ENCODE results near the gene CCL26.

CCL26 gene

DNA sequence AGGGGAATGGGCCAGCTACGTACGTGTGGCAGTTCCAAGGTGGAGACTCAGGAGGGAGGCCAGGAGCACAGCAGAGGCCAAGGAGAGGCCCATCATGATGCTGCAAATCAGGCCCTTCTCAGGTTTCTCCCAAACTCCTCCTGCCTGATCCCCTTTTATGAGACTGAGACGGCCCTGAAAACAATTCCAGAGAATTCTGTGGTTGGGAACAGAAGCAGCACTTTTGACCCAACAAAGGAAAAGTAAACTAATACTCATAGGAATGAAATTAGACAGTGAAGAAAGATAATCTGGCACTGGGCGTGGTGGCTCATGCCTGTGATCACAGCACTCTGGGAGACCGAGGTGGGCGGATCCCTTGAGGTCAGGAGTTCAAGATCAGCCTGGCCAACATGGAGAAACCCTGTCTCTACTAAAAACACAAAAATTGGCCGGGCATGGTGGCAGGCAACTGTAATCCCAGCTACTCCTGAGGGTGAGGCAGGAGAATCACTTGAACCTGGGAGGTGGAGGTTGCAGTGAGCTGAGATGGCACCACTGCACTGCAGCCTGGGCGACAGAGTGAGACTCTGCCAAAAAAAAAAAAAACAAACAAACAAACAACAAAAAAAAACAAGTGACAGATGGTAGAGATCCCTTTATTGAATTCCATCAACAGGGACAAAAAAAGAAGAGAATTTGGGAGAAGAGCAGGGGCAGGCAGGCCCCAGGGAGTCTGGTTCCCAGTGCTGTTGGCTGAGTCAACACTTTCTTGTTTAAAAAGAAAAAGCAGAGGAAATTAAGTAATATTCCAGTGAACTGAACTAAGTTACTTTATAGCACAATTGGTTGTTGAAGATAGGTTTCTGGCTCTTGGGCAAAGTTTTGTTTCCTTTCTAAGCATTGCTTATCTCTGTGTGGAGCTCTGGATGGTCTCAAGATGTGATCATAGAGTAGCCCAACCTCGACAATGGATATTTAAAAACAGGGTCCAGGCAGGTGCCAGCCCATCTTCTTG lies at the start of gene CCL26:
CCL26 (minus strand) TSS at position 131 of the 997 bp plus-strand sequence; CDS start at position 96, 35 bp downstream.
- no peak within 1 kb of the TSS for H3K27ac ChIP-seq
- no peak for TF ChIP-seq CTCF (conservative IDR thresholded peaks at IDR 0.05)

DNA sequence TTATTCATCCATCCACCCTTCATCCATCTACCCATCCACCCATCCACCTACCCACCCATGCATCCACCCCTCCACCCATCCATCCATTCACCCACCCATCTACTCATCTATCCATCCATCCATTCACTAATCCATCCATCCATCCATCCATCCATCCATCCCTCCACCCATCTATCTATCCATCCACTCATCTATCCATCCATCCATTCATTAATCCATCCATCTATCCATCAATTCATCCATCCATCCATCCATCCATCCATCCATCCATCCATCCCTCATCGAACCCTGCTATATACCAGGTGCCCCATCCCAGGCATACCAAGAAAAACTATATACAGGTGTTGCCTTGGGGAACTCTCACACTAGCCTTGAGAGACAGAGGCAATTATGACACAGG lies 48.7 kb upstream of the CCL26 start:
- TF ChIP-seq CTCF (conservative IDR thresholded peaks at IDR 0.05): no peak

GRCh38 chr7:75819711-75820110 lies 47.7 kb upstream of the CCL26 start:
- H3K27ac ChIP-seq: no peak overlapping the region
- no peak for TF ChIP-seq CTCF (conservative IDR thresholded peaks at IDR 0.05)

More for the DNA sequence above, 48.7 kb upstream of the CCL26 start:
- H3K27ac ChIP-seq: no peak overlapping the region

DNA sequence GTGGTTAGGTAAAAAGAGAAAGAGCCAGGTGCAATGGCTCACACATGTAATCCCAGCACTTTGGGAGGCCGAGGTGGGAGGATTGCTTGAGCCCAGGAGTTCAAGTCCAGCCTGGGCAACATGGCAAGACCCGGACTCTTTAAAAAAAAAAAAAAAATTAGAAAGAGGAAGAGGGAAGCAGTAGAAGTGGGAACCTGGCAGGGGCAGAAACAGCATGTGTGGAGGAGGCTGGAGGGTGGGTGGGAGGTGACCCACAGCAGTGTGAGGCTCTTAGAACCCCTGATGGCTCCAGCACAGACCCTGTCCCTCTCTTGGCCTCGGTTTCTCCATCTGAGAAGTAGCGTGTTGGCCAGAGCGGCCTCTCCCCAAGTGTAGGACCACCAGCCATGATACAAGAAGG lies 46.5 kb upstream of the CCL26 start:
- TF ChIP-seq CTCF (conservative IDR thresholded peaks at IDR 0.05): no peak
- no peak overlapping the region for H3K27ac ChIP-seq

DNA sequence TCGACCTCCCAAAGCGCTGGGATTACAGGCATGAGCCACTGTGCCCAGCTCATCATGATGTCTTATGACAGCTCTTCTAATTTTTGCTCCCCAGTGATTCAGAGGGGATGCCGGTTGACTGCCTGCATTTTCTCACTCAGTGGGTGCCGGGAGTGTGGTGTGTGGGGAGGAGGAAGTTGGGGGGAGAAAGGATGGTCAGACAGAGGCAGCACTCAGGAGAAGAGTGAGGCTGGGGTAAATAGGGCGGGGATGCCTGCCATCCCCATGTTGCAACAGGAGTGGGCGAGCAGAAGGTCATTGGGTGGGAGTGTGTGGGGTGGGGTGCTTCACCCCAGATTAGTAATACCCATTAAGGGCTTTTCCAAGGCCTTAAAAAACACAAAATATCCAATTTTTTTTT lies 45.1 kb upstream of the CCL26 start:
- no peak for TF ChIP-seq CTCF (conservative IDR thresholded peaks at IDR 0.05)
- no peak overlapping the region for H3K27ac ChIP-seq

GRCh38 chr7:75815418-75816064 lies 43.5 kb upstream of the CCL26 start:
- TF ChIP-seq CTCF (conservative IDR thresholded peaks at IDR 0.05): no peak

GRCh38 chr7:75814407-75814947 lies 42.5 kb upstream of the CCL26 start:
- no peak overlapping the region for H3K27ac ChIP-seq
- TF ChIP-seq CTCF (conservative IDR thresholded peaks at IDR 0.05): no peak

More at GRCh38 chr7:75815418-75816064, 43.5 kb upstream of the CCL26 start:
- H3K27ac ChIP-seq: no peak overlapping the region
